Measurements from ENCODE around the gene RCOR3. TPM values are rescaled to one million over a fixed set of nuclear protein-coding genes. Genes with fewer than 3 reads are reported as not detected.

The RCOR3 gene
- total and polyA plus RNA-seq, 2 experiments from 2014 or later, result 13.8 to 25.8 TPM

- H4K20me1 ChIP-seq (ENCODE audit: insufficient read depth), result no peaks in the 10 kb centered on the region
- no peak overlapping the region for H3K27ac ChIP-seq
- no peaks in the 10 kb centered on the region for H3K27me3 ChIP-seq (replicated peaks; ENCODE audit: insufficient read depth)
- no peaks in the 10 kb centered on the region for H3K36me3 ChIP-seq (ENCODE audit: low read depth)
- peaks cover 16% of the 10 kb centered on the region for H3K4me1 ChIP-seq (ENCODE audit: insufficient read depth)
- in situ Hi-C loops (cut with MboI), result no loop called here
- no peak overlapping the region for H3K4me2 ChIP-seq (ENCODE audit: unreplicated experiment)
- no peak overlapping the region for H2AFZ ChIP-seq
- H3K9me2 ChIP-seq (ENCODE audit: insufficient read depth), result no peaks in the 10 kb centered on the region
- no peak overlapping the region for H3K9ac ChIP-seq
- H3K79me2 ChIP-seq (ENCODE audit: insufficient read depth), result no peaks in the 10 kb centered on the region
- WGBS, 2 experiments (ENCODE audit: low coverage in 1 of 2, low lambda C conversion rate in 2 of 2, missing lambda C conversion rate in 2 of 2), result 45 to 50% methylated on average over 1 of the region's 1 CpG
- DNase-seq, result no peak
- no peak overlapping the region for H3K4me3 ChIP-seq
- H3K9me3 ChIP-seq (ENCODE audit: low read depth), result no peaks in the 10 kb centered on the region
- TF ChIP-seq EZH2phosphoT487 (IDR thresholded peaks at IDR 0.05; ENCODE audit: insufficient read depth, low read depth), result no peak
- no peak for TF ChIP-seq EZH2 (IDR thresholded peaks at IDR 0.05; ENCODE audit: insufficient read depth, poor library complexity, severe bottlenecking)
- peaks cover 7% of the 10 kb centered on the region; the same call in 1 of the 2 replicates for H3F3A ChIP-seq (ENCODE audit: insufficient read depth)
Observed at GRCh38 chr1:211353562-211354212, 94.5 kb downstream of the RCOR3 start.

GRCh38 chr1:211355873-211356272 is 96.7 kb downstream of the RCOR3 start:
- in situ Hi-C loops (cut with MboI), result no loop called here
- H3K27me3 ChIP-seq (replicated peaks; ENCODE audit: insufficient read depth), result no peaks in the 10 kb centered on the region
- no peak for TF ChIP-seq EZH2phosphoT487 (IDR thresholded peaks at IDR 0.05; ENCODE audit: insufficient read depth, low read depth)
- no peak overlapping the region for H3K27ac ChIP-seq
- H3F3A ChIP-seq (ENCODE audit: insufficient read depth), result peaks cover 7% of the 10 kb centered on the region; the same call in 1 of the 2 replicates
- H3K9me3 ChIP-seq (ENCODE audit: low read depth), result no peaks in the 10 kb centered on the region
- no peaks in the 10 kb centered on the region for H3K36me3 ChIP-seq (ENCODE audit: low read depth)
- H3K79me2 ChIP-seq (ENCODE audit: insufficient read depth), result no peaks in the 10 kb centered on the region
- H3K9me2 ChIP-seq (ENCODE audit: insufficient read depth), result no peaks in the 10 kb centered on the region
- H3K4me1 ChIP-seq (ENCODE audit: insufficient read depth), result peaks cover 18% of the 10 kb centered on the region
- WGBS, 2 experiments (ENCODE audit: low coverage in 1 of 2, low lambda C conversion rate in 2 of 2, missing lambda C conversion rate in 2 of 2), result 98 to 99% methylated on average over 4 of the region's 4 CpGs
- H4K20me1 ChIP-seq (ENCODE audit: insufficient read depth), result no peaks in the 10 kb centered on the region
- H3K9ac ChIP-seq, result no peak overlapping the region
- no peak for DNase-seq
- no peak overlapping the region for H2AFZ ChIP-seq
- no peak overlapping the region for H3K4me2 ChIP-seq (ENCODE audit: unreplicated experiment)
- no peak overlapping the region for H3K4me3 ChIP-seq

GRCh38 chr1:211356723-211357407 is 97.7 kb downstream of the RCOR3 start:
- in situ Hi-C loops (cut with MboI), result no loop called here
- Histone ChIP-seq H3K79me2 (ENCODE audit: insufficient read depth) (no peaks in the 10 kb centered on the region), H3K4me3 (no peak overlapping the region), H2AFZ (no peak overlapping the region), H3K9me3 (ENCODE audit: low read depth) (no peaks in the 10 kb centered on the region), H4K20me1 (ENCODE audit: insufficient read depth) (no peaks in the 10 kb centered on the region), H3K4me1 (ENCODE audit: insufficient read depth) (peaks cover 18% of the 10 kb centered on the region), H3K27me3 (replicated peaks; ENCODE audit: insufficient read depth) (no peaks in the 10 kb centered on the region), H3K9ac (no peak overlapping the region), H3K4me2 (ENCODE audit: unreplicated experiment) (peak overlapping the region; percentile 38), H3K9me2 (ENCODE audit: insufficient read depth) (no peaks in the 10 kb centered on the region), H3K27ac (peak overlapping the region; percentile 34; the same call in 1 of the 2 replicates), H3F3A (ENCODE audit: insufficient read depth) (peaks cover 7% of the 10 kb centered on the region; the same call in 1 of the 2 replicates), H3K36me3 (ENCODE audit: low read depth) (no peaks in the 10 kb centered on the region)
- DNase-seq, result peak; percentile 93
- 49 to 69% methylated on average over 4 to 5 of the region's 5 CpGs for WGBS, 2 experiments (ENCODE audit: low coverage in 1 of 2, low lambda C conversion rate in 2 of 2, missing lambda C conversion rate in 2 of 2)
- TF ChIP-seq EZH2 (IDR thresholded peaks at IDR 0.05; ENCODE audit: insufficient read depth, poor library complexity, severe bottlenecking) (no peak), EZH2phosphoT487 (IDR thresholded peaks at IDR 0.05; ENCODE audit: insufficient read depth, low read depth) (no peak)

GRCh38 chr1:211358685-211359084 is 99.5 kb downstream of the RCOR3 start:
- Histone ChIP-seq H3K9ac (no peak overlapping the region), H3K4me3 (no peak overlapping the region), H3K9me2 (ENCODE audit: insufficient read depth) (no peaks in the 10 kb centered on the region), H3F3A (ENCODE audit: insufficient read depth) (peaks cover 7% of the 10 kb centered on the region; the same call in 1 of the 2 replicates), H4K20me1 (ENCODE audit: insufficient read depth) (no peaks in the 10 kb centered on the region), H3K4me2 (ENCODE audit: unreplicated experiment) (no peak overlapping the region), H3K9me3 (ENCODE audit: low read depth) (no peaks in the 10 kb centered on the region), H3K27me3 (replicated peaks; ENCODE audit: insufficient read depth) (no peaks in the 10 kb centered on the region), H3K79me2 (ENCODE audit: insufficient read depth) (no peaks in the 10 kb centered on the region), H2AFZ (no peak overlapping the region), H3K4me1 (ENCODE audit: insufficient read depth) (peaks cover 18% of the 10 kb centered on the region), H3K27ac (no peak overlapping the region), H3K36me3 (ENCODE audit: low read depth) (no peaks in the 10 kb centered on the region)
- DNase-seq, result no peak
- WGBS, 2 experiments (ENCODE audit: low coverage in 1 of 2, low lambda C conversion rate in 2 of 2, missing lambda C conversion rate in 2 of 2), result 95 to 100% methylated on average over 1 of the region's 1 CpG
- in situ Hi-C loops (cut with MboI), result no loop called here
- TF ChIP-seq EZH2phosphoT487 (IDR thresholded peaks at IDR 0.05; ENCODE audit: insufficient read depth, low read depth), result no peak
- no peak for TF ChIP-seq EZH2 (IDR thresholded peaks at IDR 0.05; ENCODE audit: insufficient read depth, poor library complexity, severe bottlenecking)
